DOHH2 (cell line): ENCODE data around the gene FKBP2.

Experiments used
- CTCF ChIP-seq: fragments of 200-600 bp; sonication (generic); IDR thresholded peaks from one replicate; pipeline ENCODE4 v1.5.1; 2014; ENCODE audit warnings: antibody characterized with exemption, mild to moderate bottlenecking, low read depth, low read length; ENCODE audit not compliant: poor library complexity, severe bottlenecking
- EZH2phosphoT487 ChIP-seq: fragments of 200-600 bp; sonication (generic); IDR thresholded peaks from 2 replicates; pipeline ENCODE4 v1.6.1; 2017; ENCODE audit warnings: borderline replicate concordance, mild to moderate bottlenecking, antibody characterized with exemption, low read length, moderate library complexity, mixed read lengths

DNA sequence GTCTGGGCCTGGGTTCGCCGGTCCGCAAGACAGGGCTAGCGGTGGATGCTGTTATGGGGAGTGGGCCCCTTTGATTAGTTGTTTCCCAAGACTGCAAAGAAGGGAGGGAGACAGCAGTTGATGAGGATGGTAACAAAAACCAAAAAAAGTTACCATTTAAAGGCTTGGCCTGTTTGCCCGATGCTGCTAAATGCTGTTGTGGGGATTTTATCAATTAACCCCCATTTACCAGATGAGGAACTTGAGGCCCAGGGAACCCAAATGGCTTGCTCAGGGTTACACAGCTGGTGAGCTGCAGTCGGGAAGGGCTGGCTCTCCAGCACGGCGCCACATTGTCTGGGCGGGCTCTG, 18.3 kb upstream of the FKBP2 start:
- TF ChIP-seq CTCF (no peak), EZH2phosphoT487 (no peak)
